Activated gamma-delta T cell (primary cell): Measurements from ENCODE around the gene MBD2.
"Not testable (repeated sequence)": the region's sequence is repeated elsewhere in the genome, so short reads cannot be mapped to it uniquely, and the experiment has no call there.

Source experiments
- DNase-seq: peaks from one replicate; lab custom pipeline; 2025; lab: John Stamatoyannopoulos, UW

Gene MBD2

DNA sequence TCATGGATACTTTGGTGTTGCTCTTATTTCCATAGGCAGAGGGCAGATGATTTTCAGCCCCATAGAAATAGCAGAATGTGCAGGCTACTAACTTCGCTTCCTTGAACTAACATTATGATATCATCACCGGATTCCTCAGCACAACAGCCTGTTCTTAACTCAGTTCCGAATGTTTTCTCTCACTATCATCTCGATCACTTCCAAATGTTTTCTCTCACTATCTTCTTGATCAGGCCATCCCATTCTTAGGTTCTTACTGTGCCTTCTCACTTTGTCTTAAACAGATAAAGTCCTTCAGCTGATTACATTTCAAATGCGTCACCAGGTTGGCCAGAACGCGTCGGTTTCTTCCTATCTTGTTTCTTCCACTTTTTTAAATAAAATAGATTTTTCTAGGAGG, 11.4 kb upstream of the MBD2 start:
- DNase-seq = no peak

DNA sequence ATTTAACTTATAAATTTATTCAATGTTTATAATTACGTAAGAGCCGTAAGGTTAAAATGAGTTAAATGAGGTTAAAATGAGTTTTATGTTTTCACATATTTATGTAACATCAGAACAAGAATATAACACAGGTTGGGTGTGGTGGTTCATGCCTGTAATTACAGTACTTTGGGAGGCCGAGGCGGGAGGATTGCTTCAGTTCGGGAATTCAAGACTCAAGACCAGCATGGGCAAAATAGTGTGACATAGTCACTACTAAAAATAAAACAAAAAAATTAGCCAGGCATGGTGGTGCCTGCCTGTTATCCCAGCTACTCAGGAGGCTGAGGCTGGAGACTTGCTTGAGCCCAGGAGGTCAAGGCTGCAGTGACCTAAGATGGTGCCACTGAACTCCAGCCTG, 9.3 kb upstream of the MBD2 start:
- DNase-seq = no peak

DNA sequence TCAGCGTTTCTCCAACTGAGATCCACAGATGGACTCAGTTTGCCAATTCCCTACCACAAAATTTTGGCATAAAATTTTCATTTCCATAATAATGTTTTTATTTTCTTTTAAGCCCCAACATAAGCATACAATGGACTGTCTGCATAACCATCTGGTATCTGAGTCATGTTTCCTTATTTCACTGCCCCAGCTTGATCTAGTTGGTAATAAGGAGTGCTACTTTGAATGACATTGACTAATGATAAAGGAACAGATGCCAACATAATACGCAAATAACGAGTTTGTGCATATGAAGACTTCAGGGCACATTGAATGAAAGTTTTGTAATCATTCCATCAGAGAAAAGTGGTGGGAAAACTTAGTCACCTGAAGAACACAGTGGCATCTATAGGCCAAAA, 8.8 kb upstream of the MBD2 start:
- no peak for DNase-seq

DNA sequence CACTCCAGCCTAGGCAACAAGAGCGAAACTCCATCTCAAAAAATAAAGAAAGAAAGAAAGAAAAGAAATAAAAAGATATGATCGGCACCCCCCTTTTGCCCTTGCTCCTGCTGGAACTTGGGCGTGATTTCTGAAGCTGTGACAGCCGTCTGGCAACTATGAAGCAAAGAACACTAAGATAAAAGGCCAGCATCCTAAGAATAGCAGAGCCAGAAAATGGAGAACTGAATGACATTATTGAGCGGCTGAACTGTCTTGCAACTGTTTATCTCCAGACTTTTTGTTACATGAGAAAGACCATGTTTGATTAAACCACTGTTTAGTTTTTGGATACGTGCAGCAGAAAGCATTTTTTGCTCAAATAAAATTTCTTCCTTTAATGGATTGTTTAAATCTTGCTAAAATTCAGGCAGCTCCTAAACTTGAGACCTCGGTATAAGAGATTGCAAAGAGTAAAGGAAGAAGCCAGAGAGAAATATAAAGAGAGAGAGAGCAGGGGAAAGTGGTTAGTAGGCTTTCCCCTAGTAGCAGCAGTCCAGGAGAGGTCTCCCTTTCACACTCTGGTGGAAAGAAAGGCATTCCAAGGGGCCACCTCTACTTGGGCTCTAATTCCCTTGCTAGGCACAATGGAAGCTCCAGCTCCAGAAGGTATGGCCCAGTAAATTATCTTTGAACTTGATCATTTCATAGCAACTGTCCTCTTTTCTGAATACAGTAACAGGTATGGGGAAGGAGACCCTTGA, 8.2 kb upstream of the MBD2 start:
- no peak for DNase-seq

DNA sequence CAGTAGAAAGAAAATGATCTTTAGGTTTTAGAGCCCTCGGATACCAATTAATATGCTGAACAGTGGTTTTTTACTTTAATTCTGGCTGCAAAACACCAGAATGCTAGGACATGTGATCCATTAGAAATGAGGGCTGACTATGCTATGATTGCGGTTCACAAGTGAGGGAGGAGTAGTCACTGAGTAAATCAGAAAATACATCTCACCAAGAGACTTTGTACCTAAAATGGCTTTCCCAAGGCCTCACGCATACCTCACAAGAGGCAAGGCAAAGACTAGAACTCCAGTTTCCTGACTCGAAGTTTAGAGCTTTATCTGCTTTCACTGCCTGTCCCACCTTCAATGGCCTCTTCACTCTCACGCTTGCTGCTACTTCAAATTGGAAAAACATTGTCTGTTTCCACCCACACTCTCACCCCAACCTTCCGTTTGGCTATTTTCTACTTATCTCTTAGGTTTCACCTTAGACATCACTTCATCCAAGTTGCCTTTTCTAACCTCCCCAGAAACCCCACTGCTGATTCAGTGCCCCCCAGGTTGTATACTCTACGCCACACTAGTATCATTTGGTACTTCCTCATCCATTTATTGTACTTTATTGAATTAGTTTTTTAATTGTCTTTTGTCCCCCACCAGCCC, 5.1 kb upstream of the MBD2 start:
- DNase-seq = no peak

DNA sequence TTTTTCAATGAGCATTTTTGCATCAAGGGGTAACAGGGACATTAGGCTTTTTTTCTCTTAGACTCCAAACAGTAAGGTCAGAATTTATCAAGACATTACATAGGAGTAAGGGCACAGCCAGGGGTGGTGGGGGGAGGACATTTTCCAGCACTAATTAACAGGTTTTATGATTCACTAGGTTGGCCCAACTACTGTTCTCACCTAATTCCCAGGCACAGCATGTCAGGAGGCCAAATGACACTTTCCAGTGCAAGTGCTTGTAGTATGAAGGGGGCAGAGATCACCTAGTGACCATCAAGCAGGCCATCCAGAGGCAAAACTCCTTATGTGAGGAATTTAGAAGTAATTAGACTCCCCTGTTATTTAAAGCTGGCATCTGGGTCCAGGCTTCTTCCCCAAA, 3.9 kb upstream of the MBD2 start:
- DNase-seq = no peak

DNA sequence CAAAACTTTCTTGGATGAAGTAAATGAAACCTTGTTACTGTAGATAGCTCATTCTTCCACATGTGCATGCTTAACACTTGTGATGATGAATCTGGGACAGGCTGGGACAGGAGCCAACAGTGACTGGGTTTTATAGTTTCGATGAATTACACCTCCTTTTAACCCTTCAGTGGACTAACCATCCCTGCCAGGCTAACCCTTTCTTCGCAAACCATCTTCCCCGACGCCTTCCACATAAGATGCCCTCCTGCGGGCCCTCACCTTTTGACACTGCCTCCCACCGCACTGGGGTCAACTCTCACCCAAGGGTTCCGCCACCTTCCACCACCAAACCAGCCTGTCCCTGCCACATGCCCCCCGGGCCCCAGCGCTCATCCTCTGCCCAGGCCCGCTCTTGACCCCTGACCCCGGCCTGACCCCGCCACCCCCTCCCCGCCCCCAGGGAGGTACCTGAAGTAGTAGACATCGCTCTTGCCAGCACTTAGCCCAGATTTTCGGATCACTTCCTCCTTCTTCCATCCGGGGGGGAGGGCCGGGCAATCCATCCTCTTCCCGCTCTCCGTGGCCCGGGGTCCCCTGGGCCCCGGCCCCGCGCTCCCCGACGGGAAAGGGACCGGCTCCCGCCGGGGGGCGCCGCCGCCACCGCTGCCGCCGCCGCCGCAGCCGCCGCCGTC, 764 bp downstream of the MBD2 start:
- DNase-seq = peak; percentile 17

DNA sequence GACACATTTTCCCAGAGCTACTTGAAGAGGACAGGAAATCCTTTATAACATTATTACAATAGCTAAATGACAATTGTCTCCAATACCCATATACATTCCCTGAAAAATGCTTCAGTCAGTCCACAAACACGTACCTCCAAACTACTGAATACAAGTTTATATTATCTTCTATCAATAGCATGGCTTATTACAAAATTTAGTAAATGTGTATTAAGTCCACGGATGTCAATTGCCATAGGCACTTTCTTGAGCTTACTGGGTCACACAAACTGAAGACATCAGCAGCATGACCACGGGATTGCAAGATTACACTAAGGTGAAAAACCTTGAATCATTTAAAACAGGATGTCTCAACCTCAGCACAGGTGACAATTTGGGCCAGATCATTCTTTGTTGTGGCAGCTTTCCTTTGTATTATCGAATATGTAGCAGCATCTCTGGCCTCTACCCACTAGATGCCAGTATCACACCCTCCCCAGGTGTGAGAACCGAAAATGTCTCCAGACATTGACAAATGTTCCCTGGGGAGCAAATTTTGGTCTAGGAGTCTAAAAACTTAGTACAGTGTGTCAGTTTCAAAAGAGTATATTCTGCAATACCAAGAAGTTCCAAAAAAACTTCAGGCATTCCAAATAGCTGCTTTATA, 1.4 kb downstream of the MBD2 start:
- DNase-seq = no peak

DNA sequence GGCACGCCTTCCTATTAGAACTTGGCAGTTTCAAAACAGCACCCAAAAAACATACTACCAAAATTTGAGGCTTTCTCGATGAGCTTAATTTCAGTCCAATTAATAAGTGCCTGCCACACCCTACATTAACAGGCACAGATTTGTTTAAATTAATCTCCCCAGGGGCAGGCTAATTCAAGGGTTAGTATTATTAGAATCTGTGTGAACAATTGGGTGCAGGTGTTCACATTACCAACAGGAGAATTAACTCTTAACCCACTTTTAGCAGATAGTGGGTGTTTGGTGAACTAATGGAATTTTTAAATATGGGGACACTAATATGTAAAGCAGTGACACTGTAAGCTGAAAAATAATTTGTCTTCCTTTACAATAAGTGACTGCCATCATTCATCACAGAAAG, 4.1 kb downstream of the MBD2 start:
- DNase-seq = no peak

DNA sequence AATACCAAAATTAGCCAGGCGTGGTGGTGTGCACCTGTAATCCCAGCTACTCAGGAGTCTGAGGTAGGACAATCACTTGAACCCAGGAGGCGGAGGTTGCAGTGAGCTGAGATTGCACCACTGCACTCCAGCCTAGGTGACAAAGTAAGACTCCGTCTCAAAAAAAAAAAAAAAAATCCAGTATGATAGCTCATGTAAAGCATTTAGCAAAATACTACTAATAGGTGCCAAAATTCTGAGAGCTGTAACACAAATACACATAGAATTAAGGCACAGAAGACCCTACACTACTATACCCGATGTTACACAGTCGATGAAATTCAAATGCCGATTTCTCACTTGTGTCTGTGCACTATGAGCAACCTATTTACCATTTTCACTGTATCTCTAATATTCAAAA, 5.7 kb downstream of the MBD2 start:
- DNase-seq = not testable (repeated sequence)

DNA sequence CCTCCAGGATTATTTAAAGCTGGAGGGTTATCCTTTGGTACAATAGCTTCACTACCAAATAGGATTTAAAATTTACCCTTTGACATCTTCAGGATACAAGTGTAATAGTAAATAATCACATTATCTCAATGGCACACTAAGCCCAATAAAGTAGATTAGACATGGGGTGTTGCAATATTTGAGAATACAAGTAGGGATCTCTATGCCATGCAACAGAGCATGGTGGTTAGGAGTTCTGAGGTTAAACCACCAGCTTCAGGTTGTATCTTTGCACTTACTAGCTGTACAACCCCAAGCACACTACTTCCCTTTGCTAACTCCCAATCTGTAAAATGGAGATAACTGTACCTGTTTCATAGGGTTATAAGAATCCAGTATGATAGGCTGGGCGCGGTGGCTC, 6.2 kb downstream of the MBD2 start:
- no peak for DNase-seq

DNA sequence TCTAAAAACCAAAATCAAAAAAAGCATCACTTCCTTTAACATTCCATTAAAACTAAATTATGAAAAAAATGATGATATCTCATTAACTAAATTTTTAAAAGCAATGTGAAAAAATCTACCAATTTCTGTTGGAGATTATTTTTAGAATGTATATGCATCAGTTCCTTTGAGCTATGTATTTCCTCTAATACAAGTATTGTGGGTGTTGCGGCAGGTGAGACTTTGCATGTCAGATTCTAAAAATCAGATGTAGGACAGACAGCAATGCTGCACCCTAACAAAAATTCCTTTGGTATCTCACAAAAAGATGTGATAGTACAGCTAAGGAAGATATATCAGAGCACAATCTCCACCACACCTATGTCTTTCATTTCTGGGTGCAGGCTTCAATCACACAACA, 6.8 kb downstream of the MBD2 start:
- no peak for DNase-seq

DNA sequence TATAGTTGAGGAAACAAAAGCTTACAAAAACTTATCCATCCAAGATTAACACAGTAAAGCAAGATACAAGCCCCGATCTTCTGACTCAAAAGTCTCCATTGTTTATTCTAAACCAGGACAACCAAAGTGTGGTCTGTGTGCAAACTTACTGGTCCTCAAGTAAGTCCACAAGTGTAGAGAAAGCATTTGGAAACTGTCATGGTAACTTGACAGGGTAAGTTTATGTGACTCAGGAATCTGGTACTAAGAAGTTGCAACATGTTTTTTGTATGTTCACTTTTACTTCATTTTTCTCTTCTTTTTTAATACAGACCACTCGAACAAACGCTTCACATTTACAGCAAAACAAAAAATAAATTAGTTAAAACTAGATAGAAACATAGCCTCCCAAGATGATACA, 9.4 kb downstream of the MBD2 start:
- DNase-seq = no peak

DNA sequence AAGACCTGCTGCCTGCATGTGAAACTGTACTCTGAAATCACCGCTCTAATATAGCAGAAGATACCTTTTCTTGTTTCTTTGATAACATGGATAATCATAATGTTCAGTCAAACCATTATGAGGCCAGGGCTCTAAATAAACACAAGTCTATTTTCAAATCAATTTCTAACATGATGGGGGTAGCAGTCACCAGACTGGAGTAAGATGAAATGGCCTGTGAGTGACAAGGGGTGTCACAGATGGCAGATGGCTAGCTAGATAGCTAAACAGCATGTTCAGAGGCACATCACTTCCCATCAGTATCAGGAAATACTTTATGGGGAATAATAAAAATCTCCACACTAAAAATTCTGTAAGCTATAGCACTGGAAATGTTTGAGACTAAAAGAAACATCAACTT, 14.0 kb downstream of the MBD2 start:
- no peak for DNase-seq

DNA sequence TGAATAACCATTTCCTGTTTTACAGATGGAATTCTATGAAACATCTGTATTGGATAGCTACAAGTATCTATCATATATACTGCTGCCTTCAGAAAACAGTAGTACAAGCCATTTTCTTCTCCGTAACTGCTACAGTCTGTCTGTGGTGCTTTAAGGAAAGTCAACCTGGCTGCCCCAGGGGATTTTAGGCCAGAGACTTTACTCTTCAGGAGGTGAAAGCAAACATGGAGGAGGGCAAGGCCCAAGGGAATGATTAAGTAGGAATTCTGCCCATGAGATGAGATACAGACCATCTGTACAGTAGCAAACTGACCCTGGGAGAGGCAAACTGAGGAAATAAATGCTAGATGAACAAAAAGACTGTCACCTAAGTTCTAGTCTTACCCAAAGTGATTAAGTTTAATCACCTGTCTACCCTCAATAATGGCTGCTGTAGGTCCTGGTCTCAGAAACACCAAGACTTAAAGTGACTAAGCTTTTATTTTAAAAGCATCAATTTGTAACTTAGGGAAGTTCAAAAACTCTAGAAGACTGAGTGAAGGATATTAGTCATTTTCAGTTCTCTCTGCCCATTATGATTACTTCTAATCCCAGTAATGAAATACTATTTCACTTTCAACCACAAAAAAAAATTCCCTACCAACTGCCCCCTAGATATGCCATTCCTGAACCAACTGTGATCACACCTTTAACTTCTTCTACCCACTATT, 14.8 kb downstream of the MBD2 start:
- DNase-seq = no peak

DNA sequence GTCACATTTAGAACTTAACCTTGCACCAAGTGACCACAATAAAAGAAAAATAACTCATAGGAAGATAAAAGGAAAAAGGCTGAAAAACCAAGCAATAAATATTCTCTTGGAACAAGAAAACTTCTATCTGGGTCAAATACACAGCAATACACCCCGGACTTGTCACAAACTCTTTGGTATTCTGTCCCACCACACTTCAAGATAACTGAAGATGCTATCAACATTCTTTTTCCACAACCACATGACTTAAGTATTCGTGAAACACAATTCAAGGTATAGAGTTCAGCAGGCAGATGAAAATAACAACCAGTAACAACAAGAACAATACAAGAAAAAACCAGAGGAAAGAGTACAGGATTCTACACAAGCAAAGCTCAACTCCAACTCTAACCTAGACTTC, 18.0 kb downstream of the MBD2 start:
- DNase-seq = no peak

DNA sequence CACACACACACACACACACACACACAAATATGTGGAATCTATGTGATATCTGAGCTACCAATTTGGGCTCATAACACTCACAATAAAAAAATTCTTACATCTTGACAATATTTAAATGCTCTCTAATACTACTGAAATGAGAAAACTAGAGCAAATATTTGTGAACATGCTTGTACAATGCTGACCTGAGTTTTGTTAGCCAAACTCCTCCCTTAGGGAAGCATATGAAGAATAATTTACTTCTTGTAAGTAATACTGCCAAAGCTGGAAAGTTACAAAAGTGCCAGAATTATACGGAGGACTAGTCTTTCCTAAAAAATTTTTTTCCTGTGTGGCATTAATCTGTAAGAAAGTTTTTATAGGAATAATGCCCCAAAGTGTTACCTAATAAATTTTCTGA, 18.5 kb downstream of the MBD2 start:
- no peak for DNase-seq

DNA sequence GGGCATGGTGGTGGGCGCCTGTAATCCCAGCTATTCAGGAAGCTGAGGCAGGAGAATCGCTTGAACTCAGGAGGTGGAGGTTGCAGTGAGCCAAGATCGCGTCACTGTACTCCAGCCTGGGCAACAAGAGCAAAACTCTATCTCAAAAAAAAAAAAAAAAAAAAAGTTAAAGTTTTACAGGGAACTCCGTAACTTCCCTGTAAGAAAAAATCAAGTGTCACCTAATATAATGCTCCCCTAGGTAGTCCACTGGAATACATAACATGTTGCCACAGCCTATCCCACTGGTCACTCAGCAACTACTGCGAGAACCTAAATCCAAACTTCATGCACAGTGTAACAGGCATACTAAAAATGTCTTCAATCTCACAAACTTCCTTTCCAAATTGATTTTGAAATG, 19.0 kb downstream of the MBD2 start:
- DNase-seq = not testable (repeated sequence)

DNA sequence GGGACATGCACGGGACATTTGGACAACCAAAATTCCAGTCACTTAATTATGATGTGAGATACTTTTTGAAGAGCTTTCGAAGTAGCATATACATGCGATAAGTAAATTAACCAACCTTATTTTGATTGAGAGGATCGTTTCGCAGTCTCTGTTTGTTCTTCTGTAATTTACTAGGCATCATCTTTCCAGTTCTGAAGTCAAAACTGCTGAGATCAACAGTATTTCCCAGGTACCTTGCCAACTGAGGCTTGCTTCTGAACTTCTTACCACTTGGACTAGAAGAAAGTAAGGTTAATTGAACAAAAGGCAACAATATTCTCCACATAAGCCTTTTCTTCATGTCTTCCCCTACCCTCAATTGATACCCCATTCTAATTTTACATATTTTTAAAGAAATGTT, 19.6 kb downstream of the MBD2 start:
- DNase-seq = no peak

DNA sequence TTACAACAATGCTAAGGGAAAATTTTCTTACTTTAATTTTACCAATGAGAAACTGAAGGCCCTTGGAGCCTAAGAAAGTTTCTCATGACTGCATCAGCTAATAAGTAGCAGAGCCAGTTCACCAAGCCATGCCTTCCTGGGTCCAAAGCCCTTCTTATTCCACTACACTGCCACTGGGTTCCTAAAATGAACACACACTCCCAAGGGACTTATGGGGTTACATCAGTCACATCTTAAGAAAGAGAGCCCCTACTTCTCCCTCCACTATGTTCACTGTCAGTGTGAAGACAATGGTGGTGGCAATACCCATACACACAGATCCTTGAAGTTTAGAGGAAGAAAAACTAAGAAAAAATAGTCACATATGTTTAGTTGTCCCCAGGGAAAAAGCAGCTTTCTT, 20.6 kb downstream of the MBD2 start:
- DNase-seq = no peak

DNA sequence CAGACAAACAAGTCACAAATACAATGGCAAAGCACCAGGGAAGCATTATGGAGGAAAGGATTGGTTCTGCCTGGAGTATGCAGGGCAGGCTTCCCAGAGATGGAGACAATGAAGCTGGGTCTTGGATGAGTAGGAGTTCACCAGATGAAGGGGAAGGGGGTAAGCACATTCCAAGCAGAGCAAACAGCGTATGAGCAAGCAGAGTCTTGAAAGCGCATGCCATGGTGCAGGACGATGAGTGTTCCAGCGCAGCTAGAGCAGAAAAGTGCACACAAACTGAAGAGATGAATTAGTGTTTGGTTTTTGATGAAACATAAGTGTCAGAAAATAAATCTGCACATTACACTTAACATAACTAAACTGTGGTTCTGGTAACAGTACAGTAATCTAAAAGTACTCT, 21.6 kb downstream of the MBD2 start:
- no peak for DNase-seq

DNA sequence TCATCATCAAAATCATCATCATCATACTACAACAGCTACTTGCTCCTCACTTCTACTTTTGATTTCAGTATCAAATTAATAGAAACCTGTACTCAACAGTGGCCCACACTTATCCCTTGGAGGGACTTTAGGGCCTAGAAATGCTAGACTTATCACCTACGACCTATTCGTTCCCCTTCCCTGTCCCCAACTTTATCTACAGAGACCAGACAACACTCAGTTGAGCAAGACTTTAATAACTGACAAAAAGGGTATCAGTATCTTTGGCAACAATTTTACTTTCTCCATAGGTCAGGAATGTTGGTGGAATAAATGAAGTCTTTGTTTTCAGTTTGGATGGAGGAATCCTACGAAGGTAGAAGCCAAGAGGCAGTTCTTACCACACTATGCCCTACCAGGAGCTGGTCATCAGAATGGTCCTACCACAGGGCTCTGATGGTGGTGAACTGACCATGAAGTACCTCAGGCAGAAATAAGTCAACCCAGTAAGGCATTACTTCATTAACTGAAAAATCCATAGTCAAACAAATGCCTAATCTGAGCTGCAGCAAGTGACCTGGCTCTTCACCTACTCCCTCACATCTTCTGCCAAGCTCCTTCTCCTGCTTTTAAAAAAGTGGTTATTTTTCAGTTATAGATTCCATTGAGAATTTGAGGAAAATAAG, 26.6 kb downstream of the MBD2 start:
- DNase-seq = no peak
